Loucy (cell line): Measurements from ENCODE around the gene NANOS1.

Experiments used
- H2AFZ ChIP-seq: fragments of 200-600 bp; sonication (generic); 2 replicates; pipeline ENCODE4 v1.6.0; 2016; ENCODE audit warnings: antibody characterized with exemption, mild to moderate bottlenecking, low read length, moderate library complexity
- H3F3A ChIP-seq: fragments of 200-600 bp; 2 replicates; pipeline ENCODE4 v1.6.0; 2016; ENCODE audit warnings: antibody characterized with exemption, low read depth, mild to moderate bottlenecking
- H3K27me3 ChIP-seq: fragments of 200-600 bp; sonication (generic); 2 replicates; pipeline ENCODE4 v1.6.1; 2014; ENCODE audit warnings: low read length, mild to moderate bottlenecking; ENCODE audit not compliant: insufficient read depth, poor library complexity, severe bottlenecking
- H3K36me3 ChIP-seq: fragments of 200-600 bp; sonication (generic); 2 replicates; pipeline ENCODE4 v1.6.1; 2016; ENCODE audit warnings: low read length; ENCODE audit not compliant: insufficient read depth
- H3K4me1 ChIP-seq: fragments of 200-600 bp; sonication (generic); 2 replicates; pipeline ENCODE4 v1.5.1; 2014; ENCODE audit warnings: low read length, mild to moderate bottlenecking; ENCODE audit not compliant: insufficient read depth, poor library complexity, severe bottlenecking
- H3K4me2 ChIP-seq: fragments of 200-600 bp; sonication (generic); 2 replicates; pipeline ENCODE4 v1.6.0; 2014; ENCODE audit warnings: antibody characterized with exemption, low read length, low read depth, mild to moderate bottlenecking; ENCODE audit not compliant: poor library complexity, severe bottlenecking
- H3K4me3 ChIP-seq: fragments of 200-600 bp; sonication (generic); 2 replicates; pipeline ENCODE4 v1.5.1; 2014; ENCODE audit warnings: low read length, mild to moderate bottlenecking, mixed read lengths; ENCODE audit not compliant: poor library complexity, severe bottlenecking
- H3K79me2 ChIP-seq: fragments of 200-600 bp; sonication (generic); 2 replicates; pipeline ENCODE4 v1.6.1; 2014; ENCODE audit warnings: low read length; ENCODE audit not compliant: insufficient read depth
- H3K9ac ChIP-seq: fragments of 200-600 bp; sonication (generic); 2 replicates; pipeline ENCODE4 v1.6.0; 2014; ENCODE audit warnings: mild to moderate bottlenecking, low read depth, low read length, moderate library complexity; ENCODE audit not compliant: poor library complexity, severe bottlenecking
- H3K9me2 ChIP-seq: fragments of 200-600 bp; sonication (generic); replicated peaks from 2 replicates; pipeline ENCODE4 v1.6.1; 2016; ENCODE audit warnings: low read depth, low read length, mixed read lengths
- H3K9me3 ChIP-seq: fragments of 200-600 bp; sonication (generic); 2 replicates; pipeline ENCODE4 v1.6.1; 2014; ENCODE audit warnings: mild to moderate bottlenecking, antibody characterized with exemption, low read length, low read depth; ENCODE audit not compliant: insufficient read depth
- H4K20me1 ChIP-seq: fragments of 200-600 bp; sonication (generic); 2 replicates; pipeline ENCODE4 v1.6.0; 2014; ENCODE audit warnings: antibody characterized with exemption, low read length, mild to moderate bottlenecking; ENCODE audit not compliant: insufficient read depth, poor library complexity, severe bottlenecking
- CTCF ChIP-seq: fragments of 200-600 bp; sonication (generic); conservative IDR thresholded peaks from 2 replicates; pipeline ENCODE4 v1.5.1; 2014; ENCODE audit warnings: mild to moderate bottlenecking, antibody characterized with exemption, low read length
- EZH2phosphoT487 ChIP-seq: fragments of 200-600 bp; IDR thresholded peaks from 2 replicates; pipeline ENCODE4 v1.6.1; 2018; ENCODE audit warnings: antibody characterized with exemption, mild to moderate bottlenecking, moderate library complexity, borderline replicate concordance

NANOS1 gene

DNA sequence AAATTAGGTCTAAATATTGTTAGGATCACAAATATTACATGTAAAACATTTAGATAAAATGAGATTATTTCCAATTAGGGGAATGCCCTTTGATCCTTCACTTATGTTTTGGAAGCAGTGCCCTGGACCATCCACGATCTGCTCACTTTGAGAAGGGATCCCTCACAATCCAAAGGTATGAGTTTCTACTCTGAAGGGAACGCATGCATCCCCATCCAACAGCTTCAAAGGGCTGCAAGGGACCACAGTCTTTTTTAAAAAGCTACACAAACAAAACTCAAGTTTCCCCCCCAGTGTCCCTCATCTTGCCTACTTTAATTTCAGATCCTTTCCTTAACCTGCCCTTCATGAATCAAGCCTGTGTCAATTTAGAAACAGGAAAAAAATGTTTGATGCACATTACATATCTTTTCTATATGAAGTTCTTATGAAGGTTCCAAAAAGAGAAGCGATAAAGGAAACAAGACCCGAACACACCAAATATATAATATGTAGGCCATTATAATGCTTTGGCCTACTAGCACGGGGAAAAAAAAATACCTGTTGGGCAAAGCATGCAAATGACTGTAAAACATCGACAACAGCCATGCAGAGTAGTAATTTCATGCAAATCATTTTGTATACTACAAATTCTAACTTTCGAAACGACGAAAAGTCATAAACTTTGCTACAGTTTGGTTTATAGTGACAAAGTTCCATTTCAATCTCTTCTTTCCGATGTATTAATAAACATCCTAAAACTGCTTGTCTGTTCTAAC, 49.1 kb downstream of the NANOS1 start:
- Histone ChIP-seq H3K79me2 (peaks cover 75% of the 10 kb centered on the region), H4K20me1 (peaks cover 61% of the 10 kb centered on the region), H3F3A (peaks cover 2% of the 10 kb centered on the region; the same call in 1 of the 2 replicates), H3K4me3 (peak overlapping the region; percentile 80), H3K27me3 (no peaks in the 10 kb centered on the region), H3K9me2 (no peaks in the 10 kb centered on the region), H3K36me3 (peaks cover 4% of the 10 kb centered on the region; the same call in 1 of the 2 replicates), H3K4me2 (peak overlapping the region; percentile 91), H3K9ac (peak overlapping the region; percentile 96), H3K9me3 (no peaks in the 10 kb centered on the region), H2AFZ (no peak overlapping the region), H3K4me1 (peaks cover 39% of the 10 kb centered on the region)
- TF ChIP-seq CTCF (no peak), EZH2phosphoT487 (no peak)

DNA sequence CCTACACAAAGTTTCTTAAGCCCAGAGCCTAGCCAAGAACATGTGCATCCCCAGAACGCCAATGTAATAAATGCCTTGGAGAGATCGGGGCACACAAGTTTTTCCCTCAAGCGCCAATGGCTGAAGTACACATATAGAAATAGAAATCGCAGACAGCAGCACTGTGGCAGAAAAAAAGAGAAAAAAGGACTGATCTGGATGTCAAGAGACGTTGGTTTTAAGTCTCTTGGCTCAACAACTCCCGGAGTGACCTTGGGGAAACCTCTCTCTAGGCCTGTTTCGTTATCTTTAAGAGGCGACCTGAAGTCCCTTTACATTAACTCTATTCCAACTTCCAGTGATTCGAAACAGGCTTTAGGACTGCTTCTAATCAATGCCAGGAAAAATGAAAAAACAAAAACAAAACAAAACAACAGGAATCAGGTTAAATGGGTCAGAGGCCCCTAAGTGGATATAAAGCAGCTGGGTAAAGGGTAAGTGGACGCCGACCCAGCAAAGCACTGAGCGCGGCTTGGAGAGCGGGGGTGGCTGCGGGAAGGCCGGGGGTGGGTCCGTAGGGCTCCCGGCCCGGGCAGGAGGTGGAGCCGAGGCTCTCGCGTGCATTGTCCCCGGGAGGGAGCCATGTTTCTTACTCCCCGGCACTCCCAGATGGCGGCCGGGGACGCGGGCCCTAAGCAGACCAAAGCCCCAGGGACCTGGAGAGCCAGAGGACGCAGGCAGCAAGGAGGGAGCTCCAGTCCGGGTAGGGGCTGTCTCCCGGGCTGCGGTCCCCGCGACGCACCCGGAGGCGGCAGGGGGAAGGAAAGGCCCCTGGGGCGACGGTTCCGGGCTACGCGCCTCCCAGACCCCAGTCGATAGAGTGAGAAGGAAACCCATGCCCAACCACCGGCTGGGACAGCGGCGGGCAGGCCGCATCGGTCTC, 50.3 kb downstream of the NANOS1 start:
- Histone ChIP-seq H3F3A (peaks cover 3% of the 10 kb centered on the region; the same call in 1 of the 2 replicates), H3K9me2 (no peaks in the 10 kb centered on the region), H3K4me3 (peak overlapping the region; percentile 80), H2AFZ (peak overlapping the region; percentile 77), H3K4me2 (peak overlapping the region; percentile 91), H3K79me2 (peaks cover 62% of the 10 kb centered on the region), H4K20me1 (peaks cover 49% of the 10 kb centered on the region), H3K9me3 (no peaks in the 10 kb centered on the region), H3K36me3 (no peaks in the 10 kb centered on the region), H3K9ac (peak overlapping the region; percentile 96), H3K27me3 (no peaks in the 10 kb centered on the region), H3K4me1 (peaks cover 34% of the 10 kb centered on the region)
- TF ChIP-seq CTCF, result no peak
- TF ChIP-seq EZH2phosphoT487, result no peak

DNA sequence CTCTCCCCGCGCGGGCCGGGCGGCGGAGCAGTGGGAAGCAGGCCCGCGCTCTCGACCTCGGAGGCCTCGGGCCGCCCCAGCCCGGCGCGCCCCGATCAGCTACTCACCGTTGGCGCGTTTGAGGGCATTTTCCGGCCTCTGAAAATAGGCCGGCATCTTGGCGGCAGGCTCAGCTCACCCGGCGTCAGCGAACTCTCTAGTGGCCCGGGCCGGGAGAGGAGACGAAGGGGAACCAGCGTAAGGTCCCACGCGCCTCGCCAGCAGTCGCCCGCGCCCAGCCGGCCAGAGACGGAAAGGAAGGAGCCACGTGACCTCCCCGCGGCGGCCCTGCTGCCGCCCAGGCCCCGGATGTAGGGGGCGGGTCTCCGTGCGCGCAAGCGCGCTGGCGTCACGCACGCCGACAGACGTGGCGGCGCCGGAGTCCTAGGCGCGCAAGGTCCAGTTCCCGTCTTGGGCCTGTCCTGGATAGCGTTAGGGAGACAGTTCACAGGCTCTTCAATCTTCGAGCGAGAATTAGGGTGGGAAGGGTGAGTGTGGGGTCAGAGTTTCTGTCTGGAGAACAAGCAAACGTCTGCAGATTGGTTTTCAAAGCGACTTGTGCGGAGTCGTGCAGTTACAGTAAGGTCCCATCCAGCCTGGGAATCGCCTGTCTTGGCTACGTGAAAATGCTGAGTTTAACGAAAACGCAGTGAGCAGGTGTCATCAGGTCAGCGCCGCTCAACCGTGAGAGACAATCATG, 51.2 kb downstream of the NANOS1 start, which contains the start of gene EIF3A:
EIF3A (minus strand) TSS at position 297 of the 739 bp plus-strand sequence; CDS start at position 156, 141 bp downstream.
- Histone ChIP-seq H3K36me3 (no peaks in the 10 kb centered on the region), H3K9me2 (no peaks in the 10 kb centered on the region), H3K9me3 (no peaks in the 10 kb centered on the region), H3F3A (peaks cover 3% of the 10 kb centered on the region; the same call in 1 of the 2 replicates), H3K79me2 (peaks cover 54% of the 10 kb centered on the region), H3K27me3 (no peaks in the 10 kb centered on the region), H4K20me1 (peaks cover 41% of the 10 kb centered on the region), H3K4me1 (peaks cover 29% of the 10 kb centered on the region), H2AFZ (peak within 1 kb of the TSS; percentile 77), H3K4me3 (peak within 1 kb of the TSS; percentile 80), H3K9ac (peak within 1 kb of the TSS; percentile 96), H3K4me2 (peak within 1 kb of the TSS; percentile 91)
- TF ChIP-seq CTCF (no peak), EZH2phosphoT487 (no peak)
